Lung microvascular endothelial cell (primary cell): ENCODE results near the gene ACVRL1. TPM values are rescaled to one million over a fixed set of nuclear protein-coding genes. Genes with fewer than 3 reads are reported as not detected.
A peak's percentile ranks its signal among the peaks of the same experiment; 100 is the strongest.

Source experiments
- DNase-seq, 2 donors: peaks; one replicate each; pipeline versions ENCODE4 v3.0.0 to v3.0.0-alpha.2; 2010; ENCODE audit warnings: low read depth in 2 of 2
- total RNA-seq: library from RNA; depleted of rRNA; stranded (reverse); fragments of >200 nt; gene quantifications from 2 replicates; pipeline ENCODE4 v1.2.1, GENCODE V29; 2014

Gene ACVRL1
- total RNA-seq, 1 donor from 2014 or later: 393 TPM

- DNase-seq: no peak
These were observed 55.4 kb downstream of the ACVRL1 start for GRCh38 chr12:51962737-51963136.

- no peak for DNase-seq
These were observed 56.2 kb downstream of the ACVRL1 start for GRCh38 chr12:51963477-51963876.

GRCh38 chr12:51969643-51970042 lies 62.3 kb downstream of the ACVRL1 start:
- DNase-seq: no peak

GRCh38 chr12:51970904-51971646 lies 63.8 kb downstream of the ACVRL1 start:
- DNase-seq: peak; percentile 73 to 80

- peak; percentile 28 to 53 for DNase-seq
These were observed 64.5 kb downstream of the ACVRL1 start for GRCh38 chr12:51971679-51972421.

GRCh38 chr12:51972422-51972812 lies 65.1 kb downstream of the ACVRL1 start:
- no peak for DNase-seq

GRCh38 chr12:51972849-51973273 lies 65.6 kb downstream of the ACVRL1 start:
- DNase-seq: peak; percentile 31 to 73

Other genes with a start within 250 kb of the ACVRL1 start
- 0.44 and 0.79 TPM in 2 replicates for gene FIGNL2, start 58.8 kb upstream of the ACVRL1 start, total RNA-seq
- 0.22 TPM in 1 of 2 replicates, not detected in the other for gene ANKRD33, start 19.4 kb upstream of the ACVRL1 start, total RNA-seq
- gene ACVR1B, start 44.2 kb downstream of the ACVRL1 start, total RNA-seq: 8.5 and 15.1 TPM in 2 replicates
- gene TAMALIN, start 99.4 kb downstream of the ACVRL1 start, total RNA-seq: 17.9 and 26.4 TPM in 2 replicates
- 0.65 and 2.0 TPM in 2 replicates for gene NR4A1, start 143.9 kb downstream of the ACVRL1 start, total RNA-seq
- 41.8 and 66.5 TPM in 2 replicates for gene ATG101, start 162.5 kb downstream of the ACVRL1 start, total RNA-seq
- gene SMIM41, start 172.2 kb downstream of the ACVRL1 start, total RNA-seq: under 0.01 TPM in 1 of 2 replicates, not detected in the other